ENCODE data around the gene EFCC1. TPM values are rescaled to one million over a fixed set of nuclear protein-coding genes. Genes with fewer than 3 reads are reported as not detected.

EFCC1 gene
- total RNA-seq, 1 experiment from 2014 or later: 1.0 TPM

DNA sequence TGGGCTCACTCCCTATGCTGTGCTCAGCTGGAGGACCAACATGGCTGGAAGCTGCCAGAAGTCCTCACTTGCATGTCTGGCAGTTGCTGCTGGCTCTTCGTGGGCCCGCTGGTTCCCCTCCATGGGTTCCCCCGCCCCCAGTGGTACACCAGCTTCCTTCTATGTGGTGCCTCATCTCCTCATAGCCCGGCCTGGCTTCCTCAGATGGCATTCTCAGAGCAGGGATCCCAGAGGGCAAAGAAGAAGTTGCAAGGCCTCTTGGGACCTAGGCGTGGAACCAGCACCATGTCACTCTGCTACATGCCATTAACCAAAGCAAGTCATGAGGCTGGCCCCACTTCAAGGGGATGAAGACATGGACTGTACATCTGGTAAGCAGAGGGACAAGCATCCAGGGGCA lies 4.4 kb upstream of the EFCC1 start:
- H3K79me2 ChIP-seq (ENCODE audit: insufficient read depth, low read length): no peaks in the 10 kb centered on the region
- RAD21 ChIA-PET (ENCODE audit: low non-redundant PET in 1 of 2, low total read pairs in 2 of 2, uncharacterized antibody in 2 of 2, unreplicated experiment in 2 of 2): no interaction called here
- no peaks in the 10 kb centered on the region for H3K27me3 ChIP-seq (ENCODE audit: insufficient read depth, low read length)
- H2AFZ ChIP-seq (ENCODE audit: low read depth, low read length, poor library complexity, severe bottlenecking): no peak overlapping the region
- H3K9me2 ChIP-seq (ENCODE audit: insufficient read depth): no peaks in the 10 kb centered on the region
- TF ChIP-seq CEBPB (IDR thresholded peaks at IDR 0.05; ENCODE audit: low read depth): no peak
- TF ChIP-seq, protein P1, sequence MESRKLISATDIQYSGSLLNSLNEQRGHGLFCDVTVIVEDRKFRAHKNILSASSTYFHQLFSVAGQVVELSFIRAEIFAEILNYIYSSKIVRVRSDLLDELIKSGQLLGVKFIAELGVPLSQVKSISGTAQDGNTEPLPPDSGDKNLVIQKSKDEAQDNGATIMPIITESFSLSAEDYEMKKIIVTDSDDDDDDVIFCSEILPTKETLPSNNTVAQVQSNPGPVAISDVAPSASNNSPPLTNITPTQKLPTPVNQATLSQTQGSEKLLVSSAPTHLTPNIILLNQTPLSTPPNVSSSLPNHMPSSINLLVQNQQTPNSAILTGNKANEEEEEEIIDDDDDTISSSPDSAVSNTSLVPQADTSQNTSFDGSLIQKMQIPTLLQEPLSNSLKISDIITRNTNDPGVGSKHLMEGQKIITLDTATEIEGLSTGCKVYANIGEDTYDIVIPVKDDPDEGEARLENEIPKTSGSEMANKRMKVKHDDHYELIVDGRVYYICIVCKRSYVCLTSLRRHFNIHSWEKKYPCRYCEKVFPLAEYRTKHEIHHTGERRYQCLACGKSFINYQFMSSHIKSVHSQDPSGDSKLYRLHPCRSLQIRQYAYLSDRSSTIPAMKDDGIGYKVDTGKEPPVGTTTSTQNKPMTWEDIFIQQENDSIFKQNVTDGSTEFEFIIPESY (IDR thresholded peaks at IDR 0.05; ENCODE audit: extremely low read depth, insufficient replicate concordance, low read length): no peak
- TF ChIP-seq, protein P2, sequence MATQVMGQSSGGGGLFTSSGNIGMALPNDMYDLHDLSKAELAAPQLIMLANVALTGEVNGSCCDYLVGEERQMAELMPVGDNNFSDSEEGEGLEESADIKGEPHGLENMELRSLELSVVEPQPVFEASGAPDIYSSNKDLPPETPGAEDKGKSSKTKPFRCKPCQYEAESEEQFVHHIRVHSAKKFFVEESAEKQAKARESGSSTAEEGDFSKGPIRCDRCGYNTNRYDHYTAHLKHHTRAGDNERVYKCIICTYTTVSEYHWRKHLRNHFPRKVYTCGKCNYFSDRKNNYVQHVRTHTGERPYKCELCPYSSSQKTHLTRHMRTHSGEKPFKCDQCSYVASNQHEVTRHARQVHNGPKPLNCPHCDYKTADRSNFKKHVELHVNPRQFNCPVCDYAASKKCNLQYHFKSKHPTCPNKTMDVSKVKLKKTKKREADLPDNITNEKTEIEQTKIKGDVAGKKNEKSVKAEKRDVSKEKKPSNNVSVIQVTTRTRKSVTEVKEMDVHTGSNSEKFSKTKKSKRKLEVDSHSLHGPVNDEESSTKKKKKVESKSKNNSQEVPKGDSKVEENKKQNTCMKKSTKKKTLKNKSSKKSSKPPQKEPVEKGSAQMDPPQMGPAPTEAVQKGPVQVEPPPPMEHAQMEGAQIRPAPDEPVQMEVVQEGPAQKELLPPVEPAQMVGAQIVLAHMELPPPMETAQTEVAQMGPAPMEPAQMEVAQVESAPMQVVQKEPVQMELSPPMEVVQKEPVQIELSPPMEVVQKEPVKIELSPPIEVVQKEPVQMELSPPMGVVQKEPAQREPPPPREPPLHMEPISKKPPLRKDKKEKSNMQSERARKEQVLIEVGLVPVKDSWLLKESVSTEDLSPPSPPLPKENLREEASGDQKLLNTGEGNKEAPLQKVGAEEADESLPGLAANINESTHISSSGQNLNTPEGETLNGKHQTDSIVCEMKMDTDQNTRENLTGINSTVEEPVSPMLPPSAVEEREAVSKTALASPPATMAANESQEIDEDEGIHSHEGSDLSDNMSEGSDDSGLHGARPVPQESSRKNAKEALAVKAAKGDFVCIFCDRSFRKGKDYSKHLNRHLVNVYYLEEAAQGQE (IDR thresholded peaks at IDR 0.05; ENCODE audit: low read depth): no peak
- TF ChIP-seq JUND (IDR thresholded peaks at IDR 0.05): no peak
- no peak for TF ChIP-seq SIN3A (IDR thresholded peaks at IDR 0.05; ENCODE audit: low read depth)
- no peak for TF ChIP-seq POLR2A (IDR thresholded peaks at IDR 0.05; ENCODE audit: borderline replicate concordance, extremely low read depth, insufficient read depth, insufficient read length)
- TF ChIP-seq, protein P3, sequence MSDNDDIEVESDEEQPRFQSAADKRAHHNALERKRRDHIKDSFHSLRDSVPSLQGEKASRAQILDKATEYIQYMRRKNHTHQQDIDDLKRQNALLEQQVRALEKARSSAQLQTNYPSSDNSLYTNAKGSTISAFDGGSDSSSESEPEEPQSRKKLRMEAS (IDR thresholded peaks at IDR 0.05): no peak
- TF ChIP-seq CBX3 (IDR thresholded peaks at IDR 0.05; ENCODE audit: low read depth): no peak
- TF ChIP-seq SP1 (IDR thresholded peaks at IDR 0.05; ENCODE audit: low read depth): no peak
- no peak for TF ChIP-seq ZNF274 (IDR thresholded peaks at IDR 0.05; ENCODE audit: low read depth, low read length)
- TF ChIP-seq TCF7L2 (IDR thresholded peaks at IDR 0.05; ENCODE audit: borderline replicate concordance, extremely low read depth, insufficient read depth, insufficient read length): no peak
- no peak for TF ChIP-seq SRF (IDR thresholded peaks at IDR 0.05; ENCODE audit: low read depth)
- no peak for TF ChIP-seq EZH2 (IDR thresholded peaks at IDR 0.05)
- no peak for TF ChIP-seq RAD21 (IDR thresholded peaks at IDR 0.05; ENCODE audit: low read depth)
- TF ChIP-seq YY1 (IDR thresholded peaks at IDR 0.05; ENCODE audit: extremely low read depth, insufficient replicate concordance, low read depth, low read length): no peak
- TF ChIP-seq ZFX (IDR thresholded peaks at IDR 0.05): no peak
- TF ChIP-seq FOSL1 (IDR thresholded peaks at IDR 0.05; ENCODE audit: low read depth): no peak
- no peaks in the 10 kb centered on the region for H3K36me3 ChIP-seq (ENCODE audit: control insufficient read depth in 1 of 2, insufficient read depth in 2 of 2, low read length in 2 of 2)
- POLR2A ChIA-PET: no interaction called here
- H3K9me3 ChIP-seq (ENCODE audit: control insufficient read depth in 1 of 2, insufficient read depth in 1 of 2, low read depth in 1 of 2, low read length in 2 of 2): no peaks in the 10 kb centered on the region
- H3K4me2 ChIP-seq (ENCODE audit: low read length): no peak overlapping the region
- BruUV-seq (replicated peaks): no TSS peak
- H3K4me1 ChIP-seq (ENCODE audit: control insufficient read depth in 1 of 2, insufficient read depth in 2 of 2, low read length in 2 of 2): peaks cover 7 to 13% of the 10 kb centered on the region in 2 experiments; a peak in 3 of 4 replicates
- DNase-seq (ENCODE audit: low read depth, low spot score): no peak
- H3K4me3 ChIP-seq (replicated peaks in 1 of 2; ENCODE audit: low read depth in 1 of 2, low read length in 2 of 2): no peak overlapping the region
- no peaks in the 10 kb centered on the region for H4K20me1 ChIP-seq (ENCODE audit: insufficient read depth)
- CTCF ChIA-PET: no interaction called here
- H3K27ac ChIP-seq (ENCODE audit: low read depth, low read length): no peak overlapping the region
- no peak overlapping the region for H3K9ac ChIP-seq (ENCODE audit: low read length)
- ATAC-seq: no peak
- intact Hi-C loops (cut with micrococcal nuclease): no loop called here
